OCI-LY1 (cell line): ENCODE results near the gene HCFC1.
A peak's percentile ranks its signal among the peaks of the same experiment; 100 is the strongest.

Experiments used
- H2AFZ ChIP-seq: fragments of 200-600 bp; sonication (generic), shearing (Covaris generic); 2 replicates; pipeline ENCODE4 v1.6.0; 2014; ENCODE audit warnings: antibody characterized with exemption, mild to moderate bottlenecking, low read length
- H3F3A ChIP-seq: fragments of 200-600 bp; sonication (generic), shearing (Covaris generic); 2 replicates; pipeline ENCODE4 v1.6.0; 2014; ENCODE audit warnings: mild to moderate bottlenecking, antibody characterized with exemption, low read length, moderate library complexity; ENCODE audit not compliant: insufficient read depth
- H3K27ac ChIP-seq: fragments of 200-600 bp; sonication (generic); 2 replicates; pipeline ENCODE4 v1.5.1; 2014; ENCODE audit warnings: low read length, mixed run types, mild to moderate bottlenecking, low read depth; ENCODE audit not compliant: poor library complexity, severe bottlenecking
- H3K27me3 ChIP-seq: fragments of 200-600 bp; sonication (generic); 2 replicates; pipeline ENCODE4 v1.6.0; 2014; ENCODE audit warnings: antibody characterized with exemption, mild to moderate bottlenecking, low read length, moderate library complexity; ENCODE audit not compliant: insufficient read depth
- H3K36me3 ChIP-seq: fragments of 200-600 bp; sonication (generic); 2 replicates; pipeline ENCODE4 v1.6.1; 2014; ENCODE audit warnings: mild to moderate bottlenecking, antibody characterized with exemption, low read length, moderate library complexity, mixed read lengths; ENCODE audit not compliant: insufficient read depth
- H3K4me1 ChIP-seq: fragments of 200-600 bp; sonication (generic); 2 replicates; pipeline ENCODE4 v1.5.1; 2014; ENCODE audit warnings: mild to moderate bottlenecking, low read length, moderate library complexity; ENCODE audit not compliant: insufficient read depth, severe bottlenecking
- H3K4me2 ChIP-seq: fragments of 200-600 bp; sonication (generic), shearing (Covaris generic); 2 replicates; pipeline ENCODE4 v1.6.1; 2014; ENCODE audit warnings: low read length
- H3K4me3 ChIP-seq: fragments of 200-600 bp; sonication (generic); 2 replicates; pipeline ENCODE4 v1.5.1; 2014; ENCODE audit warnings: low read length, low read depth, mild to moderate bottlenecking, mixed read lengths; ENCODE audit not compliant: poor library complexity, severe bottlenecking
- H3K79me2 ChIP-seq: fragments of 200-600 bp; shearing (Covaris generic); 2 replicates; pipeline ENCODE4 v1.6.1; 2016; ENCODE audit warnings: mixed run types, low read length, mixed read lengths; ENCODE audit not compliant: insufficient read depth
- H3K9ac ChIP-seq: fragments of 200-600 bp; sonication (generic), shearing (Covaris generic); 2 replicates; pipeline ENCODE4 v1.6.1; 2014; ENCODE audit warnings: mild to moderate bottlenecking, low read length, mixed read lengths
- H3K9me2 ChIP-seq: fragments of 200-600 bp; sonication (generic), shearing (Covaris generic); 2 replicates; pipeline ENCODE4 v1.6.1; 2014; ENCODE audit warnings: low read depth, mild to moderate bottlenecking, low read length, mixed read lengths
- H3K9me3 ChIP-seq: fragments of 200-600 bp; shearing (Covaris generic); 2 replicates; pipeline ENCODE4 v1.6.1; 2014; ENCODE audit warnings: low read length, mixed read lengths
- H4K20me1 ChIP-seq: fragments of 200-600 bp; sonication (generic), shearing (Covaris generic); 2 replicates; pipeline ENCODE4 v1.6.0; 2016; ENCODE audit warnings: mild to moderate bottlenecking, low read length; ENCODE audit not compliant: insufficient read depth
- CTCF ChIP-seq: fragments of 200-600 bp; sonication (generic), shearing (Covaris generic); IDR thresholded peaks from 2 replicates; pipeline ENCODE4 v1.5.1; 2017; ENCODE audit warnings: mild to moderate bottlenecking, antibody characterized with exemption, low read length, moderate library complexity, mixed read lengths
- EZH2 ChIP-seq: fragments of 200-600 bp; sonication (generic), shearing (Covaris generic); IDR thresholded peaks from 2 replicates; pipeline ENCODE4 v1.8.0; 2017; ENCODE audit warnings: borderline replicate concordance, mixed run types, mild to moderate bottlenecking, antibody characterized with exemption, low read length, moderate library complexity, mixed read lengths

HCFC1 gene

GRCh38 chrX:153905481-153906095, 66.0 kb downstream of the HCFC1 start:
- no peak overlapping the region for H3K4me2 ChIP-seq
- no peak overlapping the region for H3K4me3 ChIP-seq
- H3K4me1 ChIP-seq, result peaks cover 45% of the 10 kb centered on the region
- H3K9ac ChIP-seq, result no peak overlapping the region
- no peak overlapping the region for H3K27ac ChIP-seq
- H3K9me2 ChIP-seq, result no peaks in the 10 kb centered on the region
- H3K36me3 ChIP-seq, result peaks cover 5% of the 10 kb centered on the region; the same call in 1 of the 2 replicates
- no peaks in the 10 kb centered on the region for H3K79me2 ChIP-seq
- no peak overlapping the region for H2AFZ ChIP-seq
- H4K20me1 ChIP-seq, result no peaks in the 10 kb centered on the region
- no peak for TF ChIP-seq EZH2
- no peak for TF ChIP-seq CTCF
- H3K27me3 ChIP-seq, result no peaks in the 10 kb centered on the region
- H3F3A ChIP-seq, result no peaks in the 10 kb centered on the region
- no peaks in the 10 kb centered on the region for H3K9me3 ChIP-seq

GRCh38 chrX:153903991-153904957, 67.3 kb downstream of the HCFC1 start, which contains the start of gene AVPR2:
AVPR2 (plus strand) TSS chrX:153904673; CDS start chrX:153905146, 473 bp downstream.
- H3K79me2 ChIP-seq, result no peaks in the 10 kb centered on the region
- H3K9me2 ChIP-seq, result no peaks in the 10 kb centered on the region
- peaks cover 48% of the 10 kb centered on the region for H3K4me1 ChIP-seq
- no peak for TF ChIP-seq CTCF
- TF ChIP-seq EZH2, result no peak
- H3K36me3 ChIP-seq, result peaks cover 5% of the 10 kb centered on the region; the same call in 1 of the 2 replicates
- no peaks in the 10 kb centered on the region for H3K9me3 ChIP-seq
- H3K27ac ChIP-seq, result peak within 1 kb of the TSS; percentile 72
- no peak within 1 kb of the TSS for H2AFZ ChIP-seq
- H3K9ac ChIP-seq, result no peak within 1 kb of the TSS
- no peaks in the 10 kb centered on the region for H3F3A ChIP-seq
- peak within 1 kb of the TSS; percentile 26; the same call in 1 of the 2 replicates for H3K4me2 ChIP-seq
- H4K20me1 ChIP-seq, result no peaks in the 10 kb centered on the region
- no peaks in the 10 kb centered on the region for H3K27me3 ChIP-seq
- no peak within 1 kb of the TSS for H3K4me3 ChIP-seq

- peak overlapping the region; percentile 26; the same call in 1 of the 2 replicates for H3K4me2 ChIP-seq
- H3K36me3 ChIP-seq, result no peaks in the 10 kb centered on the region
- H3K4me3 ChIP-seq, result no peak overlapping the region
- H3K9me2 ChIP-seq, result no peaks in the 10 kb centered on the region
- H3K4me1 ChIP-seq, result peaks cover 48% of the 10 kb centered on the region
- no peaks in the 10 kb centered on the region for H3K79me2 ChIP-seq
- no peak overlapping the region; the same call in 1 of the 2 replicates for H3K9ac ChIP-seq
- no peaks in the 10 kb centered on the region for H3K9me3 ChIP-seq
- TF ChIP-seq EZH2, result no peak
- TF ChIP-seq CTCF, result no peak
- H3K27ac ChIP-seq, result peak overlapping the region; percentile 72
- H4K20me1 ChIP-seq, result no peaks in the 10 kb centered on the region
- H3K27me3 ChIP-seq, result no peaks in the 10 kb centered on the region
- H2AFZ ChIP-seq, result no peak overlapping the region
- no peaks in the 10 kb centered on the region for H3F3A ChIP-seq
These were observed 68.2 kb downstream of the HCFC1 start for GRCh38 chrX:153903238-153903980.
